Measurements from ENCODE around the gene ETFB. TPM values are rescaled to one million over a fixed set of nuclear protein-coding genes. Genes with fewer than 3 reads are reported as not detected.

ETFB gene
- total RNA-seq, 1 experiment from 2014 or later, result 204 TPM

- Histone ChIP-seq H3K9me2 (ENCODE audit: insufficient read depth) (no peaks in the 10 kb centered on the region), H3K4me3 (peak within 1 kb of the TSS; percentile 92), H3K4me2 (peak within 1 kb of the TSS; percentile 100), H3K79me2 (ENCODE audit: low read depth) (peaks cover 23% of the 10 kb centered on the region), H3K36me3 (ENCODE audit: low read depth) (no peaks in the 10 kb centered on the region), H3K4me1 (replicated peaks; ENCODE audit: insufficient read depth) (peaks cover 22% of the 10 kb centered on the region), H4K20me1 (ENCODE audit: insufficient read depth) (no peaks in the 10 kb centered on the region), H3K9me3 (ENCODE audit: insufficient read depth, low read depth) (no peaks in the 10 kb centered on the region), H2AFZ (peak within 1 kb of the TSS; percentile 91), H3K27ac (no peak within 1 kb of the TSS), H3K27me3 (ENCODE audit: insufficient read depth, low read depth) (peaks cover 34% of the 10 kb centered on the region), H3F3A (ENCODE audit: insufficient read depth, low read depth) (peaks cover 16% of the 10 kb centered on the region)
- no peak for TF ChIP-seq CTCF (conservative IDR thresholded peaks at IDR 0.05)
- no peak for TF ChIP-seq EZH2 (IDR thresholded peaks at IDR 0.05; ENCODE audit: low read depth)
- POLR2A ChIA-PET (ENCODE audit: unreplicated experiment), result interaction anchor here (1.1 kb wide), 1 partner anchor 320 kb away, joined by 6 read pairs; no protein-coding TSS in a partner anchor
- peak in 1 of 2 experiments; percentile 2 for DNase-seq
- no TSS peak for BruUV-seq (replicated peaks)
- intact Hi-C loops (cut with micrococcal nuclease; ENCODE audit: unreplicated experiment), result loop anchor here (5.0 to 10.0 kb wide), 2 partner anchors 316 to 334 kb away; no protein-coding TSS in a partner anchor
- CTCF ChIA-PET, result no interaction called here
Measured at GRCh38 chr19:51368366-51369282, 2.4 kb upstream of the ETFB start, which contains the start of gene CLDND2. Gene CLDND2, minus strand, starts transcription at chr19:51369003. Its CDS starts 426 bp downstream, at chr19:51368577.

- peaks cover 31% of the 10 kb centered on the region for H3K4me1 ChIP-seq (replicated peaks; ENCODE audit: insufficient read depth)
- peak overlapping the region; percentile 99 for H2AFZ ChIP-seq
- H3K79me2 ChIP-seq (ENCODE audit: low read depth), result peaks cover 26% of the 10 kb centered on the region
- H3K9me3 ChIP-seq (ENCODE audit: insufficient read depth, low read depth), result no peaks in the 10 kb centered on the region
- BruUV-seq (replicated peaks), result TSS peak; percentile 56
- POLR2A ChIA-PET (ENCODE audit: unreplicated experiment), result interaction anchor here (0.5 to 1.1 kb wide), 7 partner anchors 26 to 938 kb away, joined by 3 to 9 read pairs (median 6); partner anchors contain the start of gene SIGLEC10
- H3K27ac ChIP-seq, result no peak overlapping the region
- CTCF ChIA-PET, result no interaction called here
- no peaks in the 10 kb centered on the region for H3K9me2 ChIP-seq (ENCODE audit: insufficient read depth)
- H3K36me3 ChIP-seq (ENCODE audit: low read depth), result no peaks in the 10 kb centered on the region
- no peaks in the 10 kb centered on the region for H4K20me1 ChIP-seq (ENCODE audit: insufficient read depth)
- peak; percentile 92 to 100 for DNase-seq
- H3K4me3 ChIP-seq, result peak overlapping the region; percentile 92
- intact Hi-C loops (cut with micrococcal nuclease; ENCODE audit: unreplicated experiment), result loop anchor here (1.0 to 10.0 kb wide), 3 partner anchors 28 to 335 kb away; no protein-coding TSS in a partner anchor
- H3K4me2 ChIP-seq, result peak overlapping the region; percentile 100
- H3K27me3 ChIP-seq (ENCODE audit: insufficient read depth, low read depth), result peaks cover 25% of the 10 kb centered on the region
- H3F3A ChIP-seq (ENCODE audit: insufficient read depth, low read depth), result peaks cover 24% of the 10 kb centered on the region
- TF ChIP-seq EZH2 (IDR thresholded peaks at IDR 0.05; ENCODE audit: low read depth) (no peak), CTCF (conservative IDR thresholded peaks at IDR 0.05) (no peak)
Measured at GRCh38 chr19:51367565-51368365, 1.6 kb upstream of the ETFB start.

DNA sequence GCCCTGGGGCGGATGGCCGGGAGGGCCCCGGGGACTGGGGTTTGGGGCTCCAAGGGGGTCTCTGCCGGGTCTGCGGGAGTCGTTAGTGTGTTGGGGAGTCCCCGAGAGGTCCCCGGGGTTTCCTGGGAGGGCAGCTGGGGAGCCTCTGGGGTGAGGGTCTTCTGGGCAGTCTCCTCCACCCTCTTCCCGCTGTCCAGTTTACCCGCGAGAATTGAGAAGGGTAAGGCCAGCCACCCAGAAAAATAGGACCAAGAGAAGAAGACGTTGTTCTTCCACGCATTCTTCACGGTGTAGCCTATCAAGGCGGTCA is 1.0 kb upstream of the ETFB start:
- CTCF ChIA-PET, result no interaction called here
- intact Hi-C loops (cut with micrococcal nuclease; ENCODE audit: unreplicated experiment), result loop anchor here (1.0 to 10.0 kb wide), 3 partner anchors 28 to 335 kb away; no protein-coding TSS in a partner anchor

More for the DNA sequence above, 1.0 kb upstream of the ETFB start:
- peak overlapping the region; percentile 100 for H3K4me2 ChIP-seq
- POLR2A ChIA-PET (ENCODE audit: unreplicated experiment), result interaction anchor here (0.6 to 1.1 kb wide), 6 partner anchors 27 to 322 kb away, joined by 3 to 9 read pairs (median 6); partner anchors contain the start of gene SIGLEC10
- H3K9me3 ChIP-seq (ENCODE audit: insufficient read depth, low read depth), result no peaks in the 10 kb centered on the region
- peaks cover 4% of the 10 kb centered on the region; the same call in 1 of the 2 replicates for H4K20me1 ChIP-seq (ENCODE audit: insufficient read depth)
- no peak for DNase-seq
- peaks cover 30% of the 10 kb centered on the region for H3K79me2 ChIP-seq (ENCODE audit: low read depth)
- H3K4me3 ChIP-seq, result peak overlapping the region; percentile 92
- no peaks in the 10 kb centered on the region for H3K36me3 ChIP-seq (ENCODE audit: low read depth)
- TSS peak; percentile 15 for BruUV-seq (replicated peaks)
- TF ChIP-seq EZH2 (IDR thresholded peaks at IDR 0.05; ENCODE audit: low read depth) (no peak), CTCF (conservative IDR thresholded peaks at IDR 0.05) (no peak)
- peaks cover 20% of the 10 kb centered on the region for H3K27me3 ChIP-seq (ENCODE audit: insufficient read depth, low read depth)
- peak overlapping the region; percentile 74 for H3K27ac ChIP-seq
- H3F3A ChIP-seq (ENCODE audit: insufficient read depth, low read depth), result peaks cover 28% of the 10 kb centered on the region
- peak overlapping the region; percentile 99 for H2AFZ ChIP-seq
- peaks cover 36% of the 10 kb centered on the region for H3K4me1 ChIP-seq (replicated peaks; ENCODE audit: insufficient read depth)
- no peaks in the 10 kb centered on the region for H3K9me2 ChIP-seq (ENCODE audit: insufficient read depth)

Data from PC-9 (cell line).